AG08396 (cell line): ENCODE data around the gene IGDCC3.
"Not testable (repeated sequence)": the region's sequence is repeated elsewhere in the genome, so short reads cannot be mapped to it uniquely, and the experiment has no call there.

Experiments used
- DNase-seq: peaks from one replicate; pipeline ENCODE4 v3.0.0; 2012; ENCODE audit warnings: low spot score, mixed read lengths

The IGDCC3 gene

GRCh38 chr15:65405791-65406423 is 28.1 kb upstream of the IGDCC3 start:
- no peak for DNase-seq

GRCh38 chr15:65404186-65404872 is 26.5 kb upstream of the IGDCC3 start:
- no peak for DNase-seq

- no peak for DNase-seq
Measured at GRCh38 chr15:65402961-65403360, 25.2 kb upstream of the IGDCC3 start.

- no peak for DNase-seq
Measured at GRCh38 chr15:65401611-65402240, 23.9 kb upstream of the IGDCC3 start.

- peak; percentile 88 for DNase-seq
Measured at GRCh38 chr15:65400760-65401610, 23.2 kb upstream of the IGDCC3 start.

GRCh38 chr15:65399997-65400396 is 22.2 kb upstream of the IGDCC3 start:
- no peak for DNase-seq

- no peak for DNase-seq
Measured at GRCh38 chr15:65399001-65399706, 21.4 kb upstream of the IGDCC3 start.

- not testable (repeated sequence) for DNase-seq
Measured at GRCh38 chr15:65398486-65398885, 20.7 kb upstream of the IGDCC3 start.

- no peak for DNase-seq
Measured at GRCh38 chr15:65396965-65397317, 19.1 kb upstream of the IGDCC3 start.

GRCh38 chr15:65396283-65396964 is 18.6 kb upstream of the IGDCC3 start:
- no peak for DNase-seq

- no peak for DNase-seq
Measured at GRCh38 chr15:65395567-65396202, 17.9 kb upstream of the IGDCC3 start.

- no peak for DNase-seq
Measured at GRCh38 chr15:65394936-65395335, 17.1 kb upstream of the IGDCC3 start.

GRCh38 chr15:65394280-65394789 is 16.5 kb upstream of the IGDCC3 start:
- no peak for DNase-seq

- no peak for DNase-seq
Measured at GRCh38 chr15:65393557-65393956, 15.8 kb upstream of the IGDCC3 start.

GRCh38 chr15:65393091-65393490 is 15.3 kb upstream of the IGDCC3 start:
- DNase-seq = no peak

- no peak for DNase-seq
Measured at GRCh38 chr15:65392368-65392767, 14.6 kb upstream of the IGDCC3 start.

GRCh38 chr15:65391732-65392131 is 13.9 kb upstream of the IGDCC3 start:
- DNase-seq = no peak

GRCh38 chr15:65390447-65390846 is 12.6 kb upstream of the IGDCC3 start:
- no peak for DNase-seq

GRCh38 chr15:65389226-65389625 is 11.4 kb upstream of the IGDCC3 start:
- DNase-seq = no peak

- DNase-seq = no peak
Measured at GRCh38 chr15:65388306-65389080, 10.7 kb upstream of the IGDCC3 start.
